Ectodermal cell (in vitro differentiated cells): ENCODE data around the gene LRMDA.

Experiments
- H3K27ac ChIP-seq: 2 replicates; pipeline ENCODE4 v1.7.0; 2013; ENCODE audit warnings: mild to moderate bottlenecking, low read depth, low read length; ENCODE audit not compliant: insufficient read depth, poor library complexity, severe bottlenecking
- H3K27me3 ChIP-seq: 2 replicates; pipeline ENCODE4 v1.7.0; 2013; ENCODE audit warnings: mild to moderate bottlenecking, low read length; ENCODE audit not compliant: insufficient read depth, control insufficient read depth, poor library complexity, severe bottlenecking
- H3K36me3 ChIP-seq: one replicate; pipeline ENCODE4 v1.7.0; 2013; ENCODE audit warnings: low read length; ENCODE audit not compliant: control insufficient read depth, insufficient read depth
- H3K4me1 ChIP-seq: one replicate; pipeline ENCODE4 v1.7.0; 2013; ENCODE audit warnings: low read length; ENCODE audit not compliant: control insufficient read depth, insufficient read depth
- H3K4me3 ChIP-seq: 2 replicates; pipeline ENCODE4 v1.7.0; 2013; ENCODE audit warnings: low read depth, low read length, control low read depth; ENCODE audit not compliant: insufficient read depth
- H3K9me3 ChIP-seq: 2 replicates; pipeline ENCODE4 v1.7.0; 2013; ENCODE audit warnings: mild to moderate bottlenecking, low read length, moderate library complexity; ENCODE audit not compliant: control insufficient read depth
- WGBS, 2 experiments: methylation state at CpG; one replicate each; pipeline ENCODE4 v1.1.7; 2013; ENCODE audit warnings: missing lambda C conversion rate in 2 of 2; 5-methylcytosine and 5-hydroxymethylcytosine counted together

The LRMDA gene

DNA sequence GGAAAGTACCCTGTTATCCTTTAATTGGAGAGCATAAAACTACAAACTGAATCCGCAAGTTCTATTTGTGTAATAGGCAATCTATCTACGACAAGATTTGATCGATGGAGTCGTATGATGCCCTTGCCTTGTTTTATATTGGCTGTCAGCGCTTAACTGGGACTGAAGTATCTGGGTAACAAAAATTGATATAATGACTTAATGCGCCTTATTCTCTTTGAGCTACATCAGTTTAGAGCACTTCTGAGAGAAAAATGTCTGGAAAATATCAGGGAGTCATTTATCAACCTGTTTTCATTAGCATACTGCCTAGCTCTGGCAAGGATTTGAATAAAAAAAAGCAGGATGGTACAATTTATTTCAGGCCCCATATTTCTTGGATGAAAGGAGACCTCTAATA is 262.1 kb downstream of the LRMDA start:
- no peaks in the 10 kb centered on the region for H3K4me1 ChIP-seq
- no peak overlapping the region for H3K4me3 ChIP-seq
- WGBS, 2 experiments: 93 to 94% methylated on average over 6 of the region's 6 CpGs
- H3K36me3 ChIP-seq: no peaks in the 10 kb centered on the region
- H3K9me3 ChIP-seq: no peaks in the 10 kb centered on the region
- no peaks in the 10 kb centered on the region for H3K27me3 ChIP-seq
- H3K27ac ChIP-seq: no peak overlapping the region

DNA sequence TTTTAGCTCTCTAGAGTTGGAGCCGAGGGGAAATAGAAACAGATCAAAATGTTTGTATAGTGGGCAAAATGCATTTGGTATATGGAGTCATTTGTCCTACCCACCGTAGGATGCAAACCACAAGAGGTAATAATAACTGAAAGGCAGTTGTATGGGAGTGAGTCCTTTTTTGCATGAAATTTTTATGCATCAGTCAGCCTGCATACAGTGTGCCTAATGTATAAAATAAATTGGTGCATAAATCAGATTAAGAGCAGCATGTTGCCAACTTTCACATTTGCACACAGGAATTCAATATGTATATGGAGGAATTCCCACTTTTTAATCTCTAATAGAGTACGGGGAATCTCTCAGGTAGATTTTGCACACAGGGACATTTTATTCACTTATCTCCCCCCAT is 262.8 kb downstream of the LRMDA start:
- Histone ChIP-seq H3K4me1 (no peaks in the 10 kb centered on the region), H3K36me3 (no peaks in the 10 kb centered on the region), H3K27ac (no peak overlapping the region), H3K4me3 (no peak overlapping the region), H3K9me3 (no peaks in the 10 kb centered on the region), H3K27me3 (no peaks in the 10 kb centered on the region)
- WGBS, 2 experiments: 97% methylated on average over 2 to 3 of the region's 3 CpGs

DNA sequence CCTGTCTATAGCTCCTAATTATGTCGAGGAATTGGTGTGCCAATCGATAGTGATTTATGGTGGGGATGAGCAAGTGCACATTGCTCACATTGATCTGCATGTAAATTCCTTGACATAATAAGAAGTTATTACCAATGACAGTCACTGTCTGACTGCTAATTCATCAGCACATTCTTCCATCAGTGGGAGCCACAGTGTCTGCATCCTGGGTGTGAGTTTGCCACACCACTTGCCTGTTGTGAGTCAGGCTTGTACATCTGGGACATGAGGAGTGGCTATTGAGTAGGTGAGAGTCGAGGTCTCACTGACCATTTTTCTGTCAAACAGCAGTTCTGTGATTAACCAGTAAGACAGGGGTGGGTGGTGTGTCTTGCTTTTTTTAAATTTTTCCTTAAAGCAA is 263.4 kb downstream of the LRMDA start:
- Histone ChIP-seq H3K9me3 (no peaks in the 10 kb centered on the region), H3K4me3 (no peak overlapping the region), H3K36me3 (no peaks in the 10 kb centered on the region), H3K4me1 (no peaks in the 10 kb centered on the region), H3K27ac (no peak overlapping the region), H3K27me3 (no peaks in the 10 kb centered on the region)
- 93 to 98% methylated on average over 3 of the region's 3 CpGs for WGBS, 2 experiments

DNA sequence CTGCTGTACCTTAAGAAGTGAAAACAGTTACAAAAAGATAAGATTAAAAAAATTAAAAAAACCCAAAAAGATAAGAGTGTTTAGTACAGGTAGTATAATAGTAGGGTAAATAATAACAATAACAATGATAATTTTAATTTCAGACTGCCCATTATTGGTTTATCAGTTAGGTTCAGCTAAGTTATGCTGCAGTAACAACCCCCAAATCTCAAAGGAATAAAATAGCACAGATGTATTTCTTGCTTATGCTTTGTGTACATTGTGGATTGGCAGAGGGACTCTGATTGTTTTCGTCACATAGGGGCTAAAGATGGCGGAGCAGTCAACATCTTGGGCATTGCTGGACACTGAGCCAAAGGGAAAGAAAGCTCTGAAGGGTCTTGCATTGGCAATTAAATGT is 264.6 kb downstream of the LRMDA start:
- Histone ChIP-seq H3K27me3 (no peaks in the 10 kb centered on the region), H3K9me3 (no peaks in the 10 kb centered on the region), H3K36me3 (no peaks in the 10 kb centered on the region), H3K4me1 (no peaks in the 10 kb centered on the region), H3K4me3 (no peak overlapping the region), H3K27ac (no peak overlapping the region)
- WGBS, 2 experiments: 70 to 73% methylated on average over 2 of the region's 2 CpGs

DNA sequence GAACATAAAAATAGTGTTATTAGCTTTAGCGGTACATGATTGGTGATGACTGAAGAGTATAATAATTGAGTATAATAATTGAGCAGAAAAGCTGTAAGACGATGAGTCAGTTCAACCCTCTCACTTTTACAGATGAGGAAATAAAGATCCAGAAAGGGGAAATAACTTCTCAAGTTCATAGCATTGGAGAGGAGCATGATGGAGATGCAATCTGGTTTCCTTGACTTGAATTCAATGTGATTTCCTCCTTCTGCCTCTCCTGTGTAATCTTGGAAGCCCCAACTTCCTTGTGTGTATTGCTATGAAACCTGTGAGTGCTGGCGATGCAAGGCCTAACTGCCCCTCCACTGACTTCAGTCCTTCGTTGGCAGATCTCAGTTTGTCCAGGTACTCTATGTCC is 265.1 kb downstream of the LRMDA start:
- Histone ChIP-seq H3K4me1 (no peaks in the 10 kb centered on the region), H3K9me3 (no peaks in the 10 kb centered on the region), H3K27ac (no peak overlapping the region), H3K4me3 (no peak overlapping the region), H3K27me3 (no peaks in the 10 kb centered on the region), H3K36me3 (no peaks in the 10 kb centered on the region)
- WGBS, 2 experiments: 94% methylated on average over 4 of the region's 4 CpGs

DNA sequence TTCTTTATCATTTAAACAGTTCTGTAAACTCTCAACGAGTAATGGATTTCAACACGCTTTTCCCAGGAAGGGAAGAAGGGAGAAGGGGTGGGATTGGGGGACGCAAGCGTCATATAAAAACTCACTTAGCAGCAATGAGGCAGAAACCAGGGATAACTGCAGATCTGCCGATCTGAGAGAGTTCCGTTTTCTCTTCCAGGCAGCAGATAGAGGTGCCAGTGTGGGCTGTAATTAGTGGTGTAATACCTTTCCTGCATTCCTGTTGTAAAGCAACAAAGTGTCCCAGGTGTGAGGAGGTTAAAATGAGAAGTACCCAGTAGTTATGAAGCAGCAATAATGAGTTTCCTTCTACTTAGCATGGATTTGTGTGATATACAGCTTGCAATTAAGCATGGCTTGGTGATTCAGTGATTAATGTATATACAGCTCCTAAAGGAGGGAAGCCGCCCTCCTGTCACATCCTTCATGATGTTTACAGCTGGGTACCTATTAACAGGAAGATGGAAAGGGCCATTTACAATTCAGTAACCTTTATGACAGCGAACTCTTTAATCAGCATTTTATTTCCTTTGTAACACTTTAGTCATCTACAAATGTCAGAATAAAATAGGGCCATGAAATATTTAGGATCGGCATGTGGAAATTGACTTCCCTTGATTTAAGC is 271.9 kb downstream of the LRMDA start:
- WGBS, 2 experiments: 91 to 93% methylated on average over 8 of the region's 9 CpGs
- Histone ChIP-seq H3K36me3 (no peaks in the 10 kb centered on the region), H3K27ac (no peak overlapping the region), H3K9me3 (no peaks in the 10 kb centered on the region), H3K4me3 (no peak overlapping the region), H3K27me3 (no peaks in the 10 kb centered on the region), H3K4me1 (peaks cover 9% of the 10 kb centered on the region)

DNA sequence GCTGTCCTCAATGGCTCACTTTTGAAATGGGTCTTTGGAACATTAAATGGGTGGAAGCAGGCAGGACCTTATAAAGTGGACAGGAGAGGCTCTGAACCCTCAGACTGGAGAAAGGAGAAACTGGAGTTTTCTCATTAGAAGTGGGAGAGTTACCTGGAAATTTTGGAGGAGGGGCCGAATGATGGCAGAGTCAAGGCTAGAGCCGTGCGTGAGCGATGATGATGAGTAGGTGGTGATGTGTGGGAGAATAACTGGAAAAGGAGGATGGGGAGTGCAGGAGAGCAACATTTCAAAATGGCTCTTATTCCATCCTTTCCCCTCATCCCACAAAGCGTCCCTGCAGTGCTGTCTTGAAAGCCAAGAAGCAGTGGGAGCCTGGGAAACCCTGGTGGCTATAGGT is 274.0 kb downstream of the LRMDA start:
- 94 to 100% methylated on average over 5 of the region's 5 CpGs for WGBS, 2 experiments
- H3K27me3 ChIP-seq: no peaks in the 10 kb centered on the region
- H3K36me3 ChIP-seq: no peaks in the 10 kb centered on the region
- H3K9me3 ChIP-seq: no peaks in the 10 kb centered on the region
- H3K4me3 ChIP-seq: no peak overlapping the region
- no peak overlapping the region for H3K27ac ChIP-seq
- peaks cover 14% of the 10 kb centered on the region for H3K4me1 ChIP-seq

DNA sequence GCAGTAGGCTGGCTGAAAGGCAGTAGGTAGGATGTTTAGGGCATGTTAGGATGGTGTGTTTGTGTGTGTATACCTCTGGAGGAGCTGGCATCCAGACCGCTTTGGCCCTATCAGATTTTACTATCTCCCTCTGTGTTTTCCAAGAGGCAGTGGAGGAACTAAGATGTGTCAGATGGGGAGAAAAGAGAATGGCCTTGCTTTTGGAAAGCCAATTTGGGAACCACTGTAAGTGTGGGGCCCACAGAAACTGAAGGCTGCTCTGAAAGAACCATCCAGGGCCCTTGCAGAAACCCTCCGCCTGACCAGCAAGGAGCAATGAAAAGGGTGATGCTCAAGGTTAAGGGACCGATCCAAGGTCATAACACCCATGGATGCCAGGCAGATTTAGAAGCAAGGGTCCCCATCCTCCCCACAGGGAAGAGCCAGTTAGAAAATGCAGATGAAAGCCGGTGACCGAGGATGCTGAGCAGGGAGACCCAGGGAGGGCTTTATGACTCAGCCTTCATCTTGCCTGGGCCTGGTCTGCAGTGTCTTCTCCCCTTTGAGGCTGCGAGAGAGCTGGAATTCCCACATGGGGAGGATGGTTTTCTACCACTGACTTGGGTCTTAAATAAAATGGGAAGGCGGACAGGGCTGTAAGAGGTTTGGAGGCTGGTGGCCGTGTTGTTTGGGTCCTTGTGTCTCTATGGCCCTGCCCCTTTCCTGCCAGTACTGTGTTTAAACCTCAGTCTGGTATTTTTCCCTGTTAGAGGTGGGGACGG is 275.8 kb downstream of the LRMDA start:
- Histone ChIP-seq H3K4me3 (no peak overlapping the region), H3K27me3 (no peaks in the 10 kb centered on the region), H3K9me3 (no peaks in the 10 kb centered on the region), H3K36me3 (no peaks in the 10 kb centered on the region), H3K4me1 (peaks cover 14% of the 10 kb centered on the region), H3K27ac (no peak overlapping the region)
- WGBS, 2 experiments: 67 to 71% methylated on average over 9 of the region's 9 CpGs

DNA sequence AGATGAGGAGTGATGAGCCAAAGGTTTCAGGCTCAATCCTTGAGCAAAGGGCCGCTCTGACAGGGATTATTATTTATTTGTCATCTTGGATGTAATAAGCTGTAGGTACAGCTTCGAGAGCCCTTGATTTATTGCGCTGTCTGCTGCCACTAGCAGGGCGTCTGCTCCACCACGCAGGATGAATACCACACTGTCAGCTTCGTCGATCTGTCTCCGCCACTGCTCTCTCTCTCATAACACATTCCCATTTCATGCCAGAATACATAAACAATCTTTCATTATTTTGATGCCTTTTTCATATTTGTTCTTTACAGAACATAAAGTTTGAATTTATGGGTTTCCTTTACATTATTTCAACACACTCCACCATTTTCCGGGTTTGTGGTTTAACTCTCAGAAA is 276.6 kb downstream of the LRMDA start:
- H3K27ac ChIP-seq: no peak overlapping the region
- WGBS, 2 experiments: 88 to 93% methylated on average over 9 of the region's 9 CpGs

DNA sequence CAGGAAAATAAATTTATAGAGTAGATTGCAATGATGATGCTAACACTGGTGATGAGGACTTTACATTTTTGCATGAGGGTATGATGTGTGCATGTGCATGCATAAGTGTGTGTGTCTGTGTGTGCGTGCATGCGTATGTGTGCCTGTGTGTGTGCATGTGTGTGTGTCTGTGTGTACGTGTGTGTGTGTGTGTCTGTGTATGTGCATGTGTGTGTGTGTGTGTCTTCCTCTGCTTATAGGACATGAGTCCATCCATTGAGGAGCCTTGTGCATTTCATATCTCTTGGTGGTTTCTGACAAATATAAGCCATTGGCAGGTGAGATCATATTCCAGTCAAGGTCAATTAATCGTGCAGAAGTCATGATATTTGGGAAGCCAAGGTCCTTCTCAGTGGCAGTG is 277.8 kb downstream of the LRMDA start:
- H3K36me3 ChIP-seq: no peaks in the 10 kb centered on the region
- H3K27ac ChIP-seq: no peak overlapping the region
- WGBS, 2 experiments: 95 to 98% methylated on average over 4 of the region's 4 CpGs
- H3K9me3 ChIP-seq: no peaks in the 10 kb centered on the region
- no peak overlapping the region for H3K4me3 ChIP-seq
- peaks cover 14% of the 10 kb centered on the region for H3K4me1 ChIP-seq
- H3K27me3 ChIP-seq: no peaks in the 10 kb centered on the region

More for the DNA sequence above, 276.6 kb downstream of the LRMDA start:
- Histone ChIP-seq H3K36me3 (no peaks in the 10 kb centered on the region), H3K27me3 (no peaks in the 10 kb centered on the region), H3K4me3 (no peak overlapping the region), H3K4me1 (peaks cover 14% of the 10 kb centered on the region), H3K9me3 (no peaks in the 10 kb centered on the region)
